Progenitor cell of endocrine pancreas (in vitro differentiated cells): ENCODE results near the gene GALNT15. TPM values are rescaled to one million over a fixed set of nuclear protein-coding genes. Genes with fewer than 3 reads are reported as not detected.

Source experiments
- DNase-seq: peaks from one replicate; pipeline ENCODE4 v3.0.0; 2021; ENCODE audit warnings: low spot score; ENCODE audit not compliant: unreplicated experiment
- H3K27ac Mint-ChIP-seq: 2 replicates; pipeline ENCODE4 v1.8.0; 2021; ENCODE audit warnings: mild to moderate bottlenecking, moderate library complexity, mixed read lengths
- H3K27me3 Mint-ChIP-seq: 2 replicates; pipeline ENCODE4 v1.8.0; 2021; ENCODE audit warnings: mixed read lengths
- H3K36me3 Mint-ChIP-seq: 2 replicates; pipeline ENCODE4 v1.8.0; 2022; ENCODE audit warnings: mixed read lengths; ENCODE audit not compliant: insufficient read depth
- H3K4me1 Mint-ChIP-seq: 2 replicates; pipeline ENCODE4 v1.8.0; 2021; ENCODE audit warnings: low read depth, mixed read lengths
- H3K4me3 Mint-ChIP-seq: 2 replicates; pipeline ENCODE4 v1.8.0; 2021; ENCODE audit warnings: low read depth, mild to moderate bottlenecking, moderate library complexity, mixed read lengths
- H3K9me3 Mint-ChIP-seq: 2 replicates; pipeline ENCODE4 v1.8.0; 2021; ENCODE audit warnings: low read depth, mixed read lengths
- CTCF ChIP-seq: fragments of 200-600 bp; sonication (generic); IDR thresholded peaks from one replicate; pipeline ENCODE4 v1.5.0; 2021; ENCODE audit warnings: antibody characterized with exemption, mild to moderate bottlenecking; ENCODE audit not compliant: unreplicated experiment
- total RNA-seq: library from RNA; stranded (reverse); gene quantifications from 2 replicates; pipeline ENCODE4 v1.2.1, GENCODE V29; 2021

The GALNT15 gene
- total RNA-seq, 1 donor from 2014 or later: 0.46 TPM

- TF ChIP-seq CTCF: no peak
- H3K4me1 Mint-ChIP-seq: no peaks in the 10 kb centered on the region
- H3K27ac Mint-ChIP-seq: no peak overlapping the region
These were observed 7.7 kb downstream of the GALNT15 start for GRCh38 chr3:16182183-16182582.

GRCh38 chr3:16182612-16183011, 8.1 kb downstream of the GALNT15 start:
- no peak overlapping the region for H3K27ac Mint-ChIP-seq
- H3K4me3 Mint-ChIP-seq: no peak overlapping the region
- no peaks in the 10 kb centered on the region for H3K9me3 Mint-ChIP-seq
- no peaks in the 10 kb centered on the region for H3K4me1 Mint-ChIP-seq
- no peak for DNase-seq
- H3K36me3 Mint-ChIP-seq: no peaks in the 10 kb centered on the region
- peaks cover 19% of the 10 kb centered on the region for H3K27me3 Mint-ChIP-seq
- TF ChIP-seq CTCF: no peak

More at GRCh38 chr3:16182183-16182582, 7.7 kb downstream of the GALNT15 start:
- no peak for DNase-seq
- Mint-ChIP-seq H3K36me3 (no peaks in the 10 kb centered on the region), H3K4me3 (no peak overlapping the region), H3K27me3 (peaks cover 24% of the 10 kb centered on the region), H3K9me3 (no peaks in the 10 kb centered on the region)

- no peak for TF ChIP-seq CTCF
- Mint-ChIP-seq H3K36me3 (no peaks in the 10 kb centered on the region), H3K27ac (no peak overlapping the region), H3K27me3 (peaks cover 15% of the 10 kb centered on the region), H3K4me3 (no peak overlapping the region), H3K4me1 (no peaks in the 10 kb centered on the region), H3K9me3 (no peaks in the 10 kb centered on the region)
- DNase-seq: no peak
These were observed 8.6 kb downstream of the GALNT15 start for GRCh38 chr3:16183082-16183481.

- Mint-ChIP-seq H3K27me3 (peaks cover 10% of the 10 kb centered on the region), H3K4me1 (no peaks in the 10 kb centered on the region), H3K4me3 (no peak overlapping the region), H3K36me3 (no peaks in the 10 kb centered on the region), H3K27ac (no peak overlapping the region), H3K9me3 (no peaks in the 10 kb centered on the region)
- no peak for DNase-seq
- no peak for TF ChIP-seq CTCF
These were observed 9.3 kb downstream of the GALNT15 start for GRCh38 chr3:16183601-16184270.

- no peak for DNase-seq
- no peak for TF ChIP-seq CTCF
- peaks cover 5% of the 10 kb centered on the region for H3K27me3 Mint-ChIP-seq
- no peaks in the 10 kb centered on the region for H3K36me3 Mint-ChIP-seq
- no peaks in the 10 kb centered on the region for H3K4me1 Mint-ChIP-seq
- no peak overlapping the region for H3K27ac Mint-ChIP-seq
- H3K4me3 Mint-ChIP-seq: no peak overlapping the region
- no peaks in the 10 kb centered on the region for H3K9me3 Mint-ChIP-seq
These were observed 11.6 kb downstream of the GALNT15 start for GRCh38 chr3:16186086-16186485.
